Neural cell (in vitro differentiated cells): Measurements from ENCODE around the gene LENEP. TPM values are rescaled to one million over a fixed set of nuclear protein-coding genes. Genes with fewer than 3 reads are reported as not detected.

Experiments
- H2AFZ ChIP-seq: fragments of 200-600, 300-800 bp; sonication (generic), shearing (Covaris generic); 2 replicates; pipeline ENCODE4 v1.6.0; 2014; ENCODE audit warnings: low read depth, mild to moderate bottlenecking, antibody characterized with exemption, low read length, moderate library complexity
- H3F3A ChIP-seq: fragments of 200-600 bp; shearing (Covaris generic); 2 replicates; pipeline ENCODE4 v1.6.1; 2016; ENCODE audit warnings: mild to moderate bottlenecking, moderate library complexity, mixed read lengths, antibody characterized with exemption, low read length; ENCODE audit not compliant: insufficient read depth, poor library complexity, severe bottlenecking
- H3K27ac ChIP-seq: fragments of 200-600, 300-800 bp; sonication (generic), shearing (Covaris generic); 2 replicates; pipeline ENCODE4 v1.5.1; 2014; ENCODE audit warnings: mild to moderate bottlenecking, low read length, moderate library complexity
- H3K27me3 ChIP-seq: fragments of 300-800, 200-600 bp; sonication (generic), shearing (Covaris generic); 2 replicates; pipeline ENCODE4 v1.6.0; 2014; ENCODE audit warnings: mild to moderate bottlenecking, low read depth, low read length, moderate library complexity; ENCODE audit not compliant: insufficient read depth
- H3K36me3 ChIP-seq: fragments of 300-800, 200-600 bp; sonication (generic), shearing (Covaris generic); 2 replicates; pipeline ENCODE4 v1.5.1; 2014; ENCODE audit warnings: mild to moderate bottlenecking, antibody characterized with exemption, low read length, moderate library complexity; ENCODE audit not compliant: insufficient read depth
- H3K4me2 ChIP-seq: fragments of 300-800, 200-600 bp; sonication (generic), shearing (Covaris generic); 2 replicates; pipeline ENCODE4 v1.6.0; 2014; ENCODE audit warnings: mild to moderate bottlenecking, low read length
- H3K4me3 ChIP-seq: fragments of 300-800, 200-600 bp; sonication (generic), shearing (Covaris generic); 2 replicates; pipeline ENCODE4 v1.5.1; 2014; ENCODE audit warnings: mild to moderate bottlenecking, low read length, moderate library complexity
- H3K79me2 ChIP-seq: fragments of 200-600 bp; shearing (Covaris generic); replicated peaks from 2 replicates; pipeline ENCODE4 v1.6.0; 2014; ENCODE audit warnings: mild to moderate bottlenecking, low read length, moderate library complexity; ENCODE audit not compliant: insufficient read depth
- H3K9ac ChIP-seq: fragments of 300-800, 200-600 bp; sonication (generic), shearing (Covaris generic); 2 replicates; pipeline ENCODE4 v1.6.1; 2016; ENCODE audit warnings: mild to moderate bottlenecking, low read length, mixed read lengths
- H3K9me2 ChIP-seq: fragments of 200-600 bp; shearing (Covaris generic); 2 replicates; pipeline ENCODE4 v1.6.1; 2016; ENCODE audit warnings: mild to moderate bottlenecking, low read length, mixed read lengths; ENCODE audit not compliant: insufficient read depth
- H3K9me3 ChIP-seq: fragments of 200-600, 300-800 bp; sonication (generic), shearing (Covaris generic); 2 replicates; pipeline ENCODE4 v1.6.1; 2016; ENCODE audit warnings: mild to moderate bottlenecking, mixed run types, low read length, moderate library complexity, mixed read lengths
- H4K20me1 ChIP-seq: fragments of 200-600 bp; shearing (Covaris generic); 2 replicates; pipeline ENCODE4 v1.6.1; 2016; ENCODE audit warnings: mild to moderate bottlenecking, mixed run types; ENCODE audit not compliant: insufficient read depth
- EP300 ChIP-seq: fragments of 450-650 bp; conservative IDR thresholded peaks from 2 replicates; pipeline ENCODE4 v1.6.1; 2014; ENCODE audit warnings: antibody characterized with exemption, mild to moderate bottlenecking, moderate library complexity; ENCODE audit not compliant: poor library complexity, severe bottlenecking
- EZH2 ChIP-seq: fragments of 200-600, 300-800 bp; shearing (Covaris generic), sonication (generic); IDR thresholded peaks from 2 replicates; pipeline ENCODE4 v1.6.1; 2014; ENCODE audit warnings: antibody characterized with exemption, low read length, borderline replicate concordance, mild to moderate bottlenecking; ENCODE audit not compliant: insufficient read depth, poor library complexity, severe bottlenecking
- MXI1 ChIP-seq: fragments of 450-650 bp; conservative IDR thresholded peaks from 2 replicates; pipeline ENCODE4 v1.6.1; 2014; ENCODE audit warnings: antibody characterized with exemption, mild to moderate bottlenecking; ENCODE audit not compliant: poor library complexity, severe bottlenecking
- POLR2AphosphoS5 ChIP-seq: IDR thresholded peaks from 2 replicates; pipeline ENCODE4 v1.6.1; 2012
- RAD21 ChIP-seq: fragments of 450-650 bp; conservative IDR thresholded peaks from 2 replicates; pipeline ENCODE4 v1.6.1; 2014; ENCODE audit warnings: antibody characterized with exemption, mild to moderate bottlenecking, moderate library complexity
- SMC3 ChIP-seq: fragments of 450-650 bp; conservative IDR thresholded peaks from 2 replicates; pipeline ENCODE4 v1.6.1; 2014; ENCODE audit warnings: antibody characterized with exemption, mild to moderate bottlenecking, moderate library complexity; ENCODE audit not compliant: poor library complexity
- TAF1 ChIP-seq: IDR thresholded peaks from 2 replicates; pipeline ENCODE4 v1.6.1; 2012; ENCODE audit warnings: low read depth
- polyA plus RNA-seq: library from polyadenylated mRNA; depleted of rRNA; stranded (reverse); fragments of >200 nt; gene quantifications from 2 replicates; pipeline ENCODE4 v1.2.3, GENCODE V29; 2014
- TF ChIP-seq, protein P1 (sequence below): IDR thresholded peaks from 2 replicates; pipeline ENCODE4 v1.6.1; 2012; ENCODE audit warnings: borderline replicate concordance
- TF ChIP-seq, protein P2 (sequence below): fragments of 450-650 bp; IDR thresholded peaks from 2 replicates; pipeline ENCODE4 v1.5.1; 2014; ENCODE audit warnings: antibody characterized with exemption, mild to moderate bottlenecking, moderate library complexity; ENCODE audit not compliant: poor library complexity, severe bottlenecking

The LENEP gene
- polyA plus RNA-seq, 1 donor from 2014 or later = not detected

GRCh38 chr1:154944401-154945159 lies 48.8 kb upstream of the LENEP start:
- Histone ChIP-seq H2AFZ (no peak overlapping the region), H3K9me3 (no peaks in the 10 kb centered on the region), H3K9me2 (no peaks in the 10 kb centered on the region), H3F3A (no peaks in the 10 kb centered on the region), H4K20me1 (no peaks in the 10 kb centered on the region), H3K4me2 (no peak overlapping the region), H3K27me3 (no peaks in the 10 kb centered on the region), H3K36me3 (no peaks in the 10 kb centered on the region), H3K79me2 (no peaks in the 10 kb centered on the region), H3K9ac (no peak overlapping the region), H3K27ac (no peak overlapping the region), H3K4me3 (no peak overlapping the region)
- TF ChIP-seq TAF1 = no peak
- TF ChIP-seq, protein P1, sequence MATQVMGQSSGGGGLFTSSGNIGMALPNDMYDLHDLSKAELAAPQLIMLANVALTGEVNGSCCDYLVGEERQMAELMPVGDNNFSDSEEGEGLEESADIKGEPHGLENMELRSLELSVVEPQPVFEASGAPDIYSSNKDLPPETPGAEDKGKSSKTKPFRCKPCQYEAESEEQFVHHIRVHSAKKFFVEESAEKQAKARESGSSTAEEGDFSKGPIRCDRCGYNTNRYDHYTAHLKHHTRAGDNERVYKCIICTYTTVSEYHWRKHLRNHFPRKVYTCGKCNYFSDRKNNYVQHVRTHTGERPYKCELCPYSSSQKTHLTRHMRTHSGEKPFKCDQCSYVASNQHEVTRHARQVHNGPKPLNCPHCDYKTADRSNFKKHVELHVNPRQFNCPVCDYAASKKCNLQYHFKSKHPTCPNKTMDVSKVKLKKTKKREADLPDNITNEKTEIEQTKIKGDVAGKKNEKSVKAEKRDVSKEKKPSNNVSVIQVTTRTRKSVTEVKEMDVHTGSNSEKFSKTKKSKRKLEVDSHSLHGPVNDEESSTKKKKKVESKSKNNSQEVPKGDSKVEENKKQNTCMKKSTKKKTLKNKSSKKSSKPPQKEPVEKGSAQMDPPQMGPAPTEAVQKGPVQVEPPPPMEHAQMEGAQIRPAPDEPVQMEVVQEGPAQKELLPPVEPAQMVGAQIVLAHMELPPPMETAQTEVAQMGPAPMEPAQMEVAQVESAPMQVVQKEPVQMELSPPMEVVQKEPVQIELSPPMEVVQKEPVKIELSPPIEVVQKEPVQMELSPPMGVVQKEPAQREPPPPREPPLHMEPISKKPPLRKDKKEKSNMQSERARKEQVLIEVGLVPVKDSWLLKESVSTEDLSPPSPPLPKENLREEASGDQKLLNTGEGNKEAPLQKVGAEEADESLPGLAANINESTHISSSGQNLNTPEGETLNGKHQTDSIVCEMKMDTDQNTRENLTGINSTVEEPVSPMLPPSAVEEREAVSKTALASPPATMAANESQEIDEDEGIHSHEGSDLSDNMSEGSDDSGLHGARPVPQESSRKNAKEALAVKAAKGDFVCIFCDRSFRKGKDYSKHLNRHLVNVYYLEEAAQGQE = no peak
- TF ChIP-seq RAD21 = no peak
- TF ChIP-seq, protein P2, sequence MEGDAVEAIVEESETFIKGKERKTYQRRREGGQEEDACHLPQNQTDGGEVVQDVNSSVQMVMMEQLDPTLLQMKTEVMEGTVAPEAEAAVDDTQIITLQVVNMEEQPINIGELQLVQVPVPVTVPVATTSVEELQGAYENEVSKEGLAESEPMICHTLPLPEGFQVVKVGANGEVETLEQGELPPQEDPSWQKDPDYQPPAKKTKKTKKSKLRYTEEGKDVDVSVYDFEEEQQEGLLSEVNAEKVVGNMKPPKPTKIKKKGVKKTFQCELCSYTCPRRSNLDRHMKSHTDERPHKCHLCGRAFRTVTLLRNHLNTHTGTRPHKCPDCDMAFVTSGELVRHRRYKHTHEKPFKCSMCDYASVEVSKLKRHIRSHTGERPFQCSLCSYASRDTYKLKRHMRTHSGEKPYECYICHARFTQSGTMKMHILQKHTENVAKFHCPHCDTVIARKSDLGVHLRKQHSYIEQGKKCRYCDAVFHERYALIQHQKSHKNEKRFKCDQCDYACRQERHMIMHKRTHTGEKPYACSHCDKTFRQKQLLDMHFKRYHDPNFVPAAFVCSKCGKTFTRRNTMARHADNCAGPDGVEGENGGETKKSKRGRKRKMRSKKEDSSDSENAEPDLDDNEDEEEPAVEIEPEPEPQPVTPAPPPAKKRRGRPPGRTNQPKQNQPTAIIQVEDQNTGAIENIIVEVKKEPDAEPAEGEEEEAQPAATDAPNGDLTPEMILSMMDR = no peak
- TF ChIP-seq SMC3 = no peak
- TF ChIP-seq POLR2AphosphoS5 = no peak
- no peak for TF ChIP-seq EZH2
- no peak for TF ChIP-seq EP300
- no peak for TF ChIP-seq MXI1

DNA sequence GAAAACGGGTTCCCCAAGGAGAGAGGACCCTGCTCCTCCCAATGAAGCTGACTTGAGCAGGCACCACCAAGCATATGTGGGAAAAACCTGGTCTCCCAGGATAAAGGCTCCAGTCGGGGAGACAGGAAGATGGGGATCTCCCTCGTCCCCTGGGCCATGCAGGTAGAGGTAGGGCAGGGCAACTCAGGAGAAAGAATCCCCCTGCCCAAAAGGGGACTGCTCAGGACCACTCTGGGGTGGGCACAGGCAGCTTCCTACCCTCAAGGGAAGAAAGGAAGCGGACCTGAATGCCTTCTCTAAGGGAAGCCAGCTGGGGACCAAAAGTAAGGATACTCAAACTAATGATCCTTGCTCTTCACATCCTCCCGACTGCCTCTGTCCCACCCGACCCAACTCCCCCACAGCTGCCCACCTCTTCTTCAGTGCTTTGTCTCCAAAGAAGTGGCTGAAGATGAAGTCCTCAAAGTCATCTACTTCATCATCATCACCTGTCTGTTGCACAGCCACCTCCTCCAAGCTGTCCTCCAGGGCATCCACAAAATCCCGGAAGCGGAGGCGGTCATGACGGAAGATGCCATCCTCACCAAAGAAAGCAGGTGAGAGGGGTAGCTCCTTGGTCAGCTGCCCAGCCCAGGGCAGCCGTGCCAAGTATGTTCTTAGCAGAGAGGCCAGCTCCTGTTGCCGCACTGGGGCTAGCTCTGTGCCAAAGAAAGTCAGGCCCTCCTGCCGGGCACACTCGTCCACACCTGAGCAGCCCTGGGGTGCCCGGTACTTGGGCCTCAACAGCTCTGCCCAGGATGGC lies 48.0 kb upstream of the LENEP start:
- H3F3A ChIP-seq = no peaks in the 10 kb centered on the region
- no peak overlapping the region for H3K9ac ChIP-seq
- H3K36me3 ChIP-seq = no peaks in the 10 kb centered on the region
- H3K27ac ChIP-seq = no peak overlapping the region
- H3K9me2 ChIP-seq = no peaks in the 10 kb centered on the region
- H2AFZ ChIP-seq = no peak overlapping the region
- H3K4me3 ChIP-seq = no peak overlapping the region
- no peaks in the 10 kb centered on the region for H3K9me3 ChIP-seq
- H3K4me2 ChIP-seq = no peak overlapping the region
- TF ChIP-seq SMC3 = no peak
- no peak for TF ChIP-seq POLR2AphosphoS5
- TF ChIP-seq, protein P2 = no peak
- no peak for TF ChIP-seq RAD21
- no peak for TF ChIP-seq EP300
- TF ChIP-seq TAF1 = no peak
- TF ChIP-seq, protein P1 = no peak
- TF ChIP-seq MXI1 = no peak
- TF ChIP-seq EZH2 = no peak
- no peaks in the 10 kb centered on the region for H3K79me2 ChIP-seq
- H4K20me1 ChIP-seq = no peaks in the 10 kb centered on the region
- no peaks in the 10 kb centered on the region for H3K27me3 ChIP-seq
